ENCODE data around the gene SCN1A.

DNA sequence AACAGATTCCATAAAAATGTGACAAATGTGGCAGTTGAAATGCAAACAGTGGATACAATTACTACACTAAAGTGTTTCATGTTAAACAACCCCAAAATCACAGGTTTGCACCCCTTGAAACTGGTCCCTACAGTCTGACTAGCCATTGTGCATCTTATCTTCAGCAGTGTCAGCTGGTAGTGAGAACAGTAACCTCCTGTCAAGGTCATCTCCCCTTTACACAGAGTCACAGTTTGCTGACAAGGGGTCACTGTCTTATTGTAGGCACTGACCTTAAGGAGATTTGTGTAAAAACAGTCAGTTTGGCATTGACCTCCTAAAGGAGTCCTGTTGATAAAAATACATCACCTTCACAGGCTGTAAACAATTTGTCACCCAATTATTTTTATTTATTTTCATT, 137.0 kb downstream of the SCN1A start:
- TF ChIP-seq CTCF (IDR thresholded peaks at IDR 0.05), result no peak
- no peak for TF ChIP-seq POLR2A (IDR thresholded peaks at IDR 0.05)
